ENCODE measurements around the gene ABCA6. TPM values are rescaled to one million over a fixed set of nuclear protein-coding genes. Genes with fewer than 3 reads are reported as not detected.

The ABCA6 gene
- total and polyA plus RNA-seq, 9 of the 15 experiments (the other 6 are each of a cell fraction or from before 2014, with no cell fraction given): 0.06 to 0.73 (median 0.15) TPM

DNA sequence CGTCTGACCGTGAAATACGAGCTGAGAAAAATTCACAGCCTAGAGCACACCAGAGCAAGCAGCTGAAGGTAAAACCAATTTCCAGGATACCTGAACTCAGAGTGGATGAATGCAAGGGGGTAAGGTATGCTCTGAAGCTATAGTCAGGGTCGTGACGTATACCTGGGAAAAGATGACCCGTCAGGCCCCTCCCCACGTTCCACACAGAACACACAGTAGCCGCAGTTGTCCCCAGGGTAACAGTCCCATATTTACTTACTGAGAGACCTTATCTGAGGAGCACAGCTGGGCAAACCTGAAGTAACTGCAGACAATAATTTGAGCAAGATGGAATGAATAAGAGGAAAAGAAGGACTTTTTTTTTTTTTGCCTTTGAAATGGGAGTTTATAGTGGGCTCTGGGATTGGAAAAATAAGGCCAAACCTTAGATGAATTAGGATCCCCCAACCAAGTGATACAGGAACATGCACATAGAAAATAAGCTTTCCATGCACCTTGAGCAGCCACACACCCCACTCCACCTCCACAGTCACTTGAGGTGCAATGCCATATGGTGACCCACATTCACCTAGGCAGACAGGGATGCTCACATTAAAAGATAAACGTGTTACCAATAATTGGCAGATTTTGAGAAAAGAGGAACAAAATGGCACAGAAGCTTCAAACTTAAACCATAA lies 38.0 kb downstream of the ABCA6 start (continued):
- TF ChIP-seq, protein P1, sequence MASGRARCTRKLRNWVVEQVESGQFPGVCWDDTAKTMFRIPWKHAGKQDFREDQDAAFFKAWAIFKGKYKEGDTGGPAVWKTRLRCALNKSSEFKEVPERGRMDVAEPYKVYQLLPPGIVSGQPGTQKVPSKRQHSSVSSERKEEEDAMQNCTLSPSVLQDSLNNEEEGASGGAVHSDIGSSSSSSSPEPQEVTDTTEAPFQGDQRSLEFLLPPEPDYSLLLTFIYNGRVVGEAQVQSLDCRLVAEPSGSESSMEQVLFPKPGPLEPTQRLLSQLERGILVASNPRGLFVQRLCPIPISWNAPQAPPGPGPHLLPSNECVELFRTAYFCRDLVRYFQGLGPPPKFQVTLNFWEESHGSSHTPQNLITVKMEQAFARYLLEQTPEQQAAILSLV (tag; IDR thresholded peaks at IDR 0.05): no peak
- TF ChIP-seq, protein P2, sequence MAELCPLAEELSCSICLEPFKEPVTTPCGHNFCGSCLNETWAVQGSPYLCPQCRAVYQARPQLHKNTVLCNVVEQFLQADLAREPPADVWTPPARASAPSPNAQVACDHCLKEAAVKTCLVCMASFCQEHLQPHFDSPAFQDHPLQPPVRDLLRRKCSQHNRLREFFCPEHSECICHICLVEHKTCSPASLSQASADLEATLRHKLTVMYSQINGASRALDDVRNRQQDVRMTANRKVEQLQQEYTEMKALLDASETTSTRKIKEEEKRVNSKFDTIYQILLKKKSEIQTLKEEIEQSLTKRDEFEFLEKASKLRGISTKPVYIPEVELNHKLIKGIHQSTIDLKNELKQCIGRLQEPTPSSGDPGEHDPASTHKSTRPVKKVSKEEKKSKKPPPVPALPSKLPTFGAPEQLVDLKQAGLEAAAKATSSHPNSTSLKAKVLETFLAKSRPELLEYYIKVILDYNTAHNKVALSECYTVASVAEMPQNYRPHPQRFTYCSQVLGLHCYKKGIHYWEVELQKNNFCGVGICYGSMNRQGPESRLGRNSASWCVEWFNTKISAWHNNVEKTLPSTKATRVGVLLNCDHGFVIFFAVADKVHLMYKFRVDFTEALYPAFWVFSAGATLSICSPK (IDR thresholded peaks at IDR 0.05; ENCODE audit: borderline replicate concordance): no peak
- TF ChIP-seq HDAC1 (IDR thresholded peaks at IDR 0.05) (0 out of 4 replicates have a peak, but pooled peaks of 1 of the 2 experiments have one; percentile 41), ZNF586 (CRISPR knock-in tag; conservative IDR thresholded peaks at IDR 0.05) (no peak), XRCC5 (IDR thresholded peaks at IDR 0.05; ENCODE audit: low read depth, low read length) (no peak), CREM (IDR thresholded peaks at IDR 0.05; ENCODE audit: low read depth) (peak; percentile 84), DMBX1 (CRISPR knock-in tag; IDR thresholded peaks at IDR 0.05; ENCODE audit: borderline replicate concordance) (0 out of 2 replicates have a peak, but pooled peaks have one; percentile 51), ZNF717 (CRISPR knock-in tag; IDR thresholded peaks at IDR 0.05) (no peak), DIDO1 (tag; IDR thresholded peaks at IDR 0.05; ENCODE audit: low read depth) (no peak), ZC3H8 (IDR thresholded peaks at IDR 0.05) (no peak; the same call in 1 of the 2 replicates), RAD51 (IDR thresholded peaks at IDR 0.05; ENCODE audit: borderline replicate concordance, low read depth) (no peak), NELFE (IDR thresholded peaks at IDR 0.05; ENCODE audit: insufficient read depth, insufficient read length) (no peak), CCNT2 (IDR thresholded peaks at IDR 0.05; ENCODE audit: borderline replicate concordance, extremely low read depth, insufficient read length, low read depth, low read length) (peak; percentile 61), TBP (optimal IDR thresholded peaks at IDR 0.05; ENCODE audit: low read depth, low read length) (peak; percentile 8), GABPB2 (CRISPR knock-in tag; conservative IDR thresholded peaks at IDR 0.05) (no peak)
- TF ChIP-seq, protein P3, sequence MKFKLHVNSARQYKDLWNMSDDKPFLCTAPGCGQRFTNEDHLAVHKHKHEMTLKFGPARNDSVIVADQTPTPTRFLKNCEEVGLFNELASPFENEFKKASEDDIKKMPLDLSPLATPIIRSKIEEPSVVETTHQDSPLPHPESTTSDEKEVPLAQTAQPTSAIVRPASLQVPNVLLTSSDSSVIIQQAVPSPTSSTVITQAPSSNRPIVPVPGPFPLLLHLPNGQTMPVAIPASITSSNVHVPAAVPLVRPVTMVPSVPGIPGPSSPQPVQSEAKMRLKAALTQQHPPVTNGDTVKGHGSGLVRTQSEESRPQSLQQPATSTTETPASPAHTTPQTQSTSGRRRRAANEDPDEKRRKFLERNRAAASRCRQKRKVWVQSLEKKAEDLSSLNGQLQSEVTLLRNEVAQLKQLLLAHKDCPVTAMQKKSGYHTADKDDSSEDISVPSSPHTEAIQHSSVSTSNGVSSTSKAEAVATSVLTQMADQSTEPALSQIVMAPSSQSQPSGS (CRISPR knock-in tag; IDR thresholded peaks at IDR 0.05): no peak
- TF ChIP-seq, protein P4, sequence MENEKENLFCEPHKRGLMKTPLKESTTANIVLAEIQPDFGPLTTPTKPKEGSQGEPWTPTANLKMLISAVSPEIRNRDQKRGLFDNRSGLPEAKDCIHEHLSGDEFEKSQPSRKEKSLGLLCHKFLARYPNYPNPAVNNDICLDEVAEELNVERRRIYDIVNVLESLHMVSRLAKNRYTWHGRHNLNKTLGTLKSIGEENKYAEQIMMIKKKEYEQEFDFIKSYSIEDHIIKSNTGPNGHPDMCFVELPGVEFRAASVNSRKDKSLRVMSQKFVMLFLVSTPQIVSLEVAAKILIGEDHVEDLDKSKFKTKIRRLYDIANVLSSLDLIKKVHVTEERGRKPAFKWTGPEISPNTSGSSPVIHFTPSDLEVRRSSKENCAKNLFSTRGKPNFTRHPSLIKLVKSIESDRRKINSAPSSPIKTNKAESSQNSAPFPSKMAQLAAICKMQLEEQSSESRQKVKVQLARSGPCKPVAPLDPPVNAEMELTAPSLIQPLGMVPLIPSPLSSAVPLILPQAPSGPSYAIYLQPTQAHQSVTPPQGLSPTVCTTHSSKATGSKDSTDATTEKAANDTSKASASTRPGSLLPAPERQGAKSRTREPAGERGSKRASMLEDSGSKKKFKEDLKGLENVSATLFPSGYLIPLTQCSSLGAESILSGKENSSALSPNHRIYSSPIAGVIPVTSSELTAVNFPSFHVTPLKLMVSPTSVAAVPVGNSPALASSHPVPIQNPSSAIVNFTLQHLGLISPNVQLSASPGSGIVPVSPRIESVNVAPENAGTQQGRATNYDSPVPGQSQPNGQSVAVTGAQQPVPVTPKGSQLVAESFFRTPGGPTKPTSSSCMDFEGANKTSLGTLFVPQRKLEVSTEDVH (IDR thresholded peaks at IDR 0.05; ENCODE audit: low read depth, partially characterized antibody): no peak
- TF ChIP-seq, protein P5, sequence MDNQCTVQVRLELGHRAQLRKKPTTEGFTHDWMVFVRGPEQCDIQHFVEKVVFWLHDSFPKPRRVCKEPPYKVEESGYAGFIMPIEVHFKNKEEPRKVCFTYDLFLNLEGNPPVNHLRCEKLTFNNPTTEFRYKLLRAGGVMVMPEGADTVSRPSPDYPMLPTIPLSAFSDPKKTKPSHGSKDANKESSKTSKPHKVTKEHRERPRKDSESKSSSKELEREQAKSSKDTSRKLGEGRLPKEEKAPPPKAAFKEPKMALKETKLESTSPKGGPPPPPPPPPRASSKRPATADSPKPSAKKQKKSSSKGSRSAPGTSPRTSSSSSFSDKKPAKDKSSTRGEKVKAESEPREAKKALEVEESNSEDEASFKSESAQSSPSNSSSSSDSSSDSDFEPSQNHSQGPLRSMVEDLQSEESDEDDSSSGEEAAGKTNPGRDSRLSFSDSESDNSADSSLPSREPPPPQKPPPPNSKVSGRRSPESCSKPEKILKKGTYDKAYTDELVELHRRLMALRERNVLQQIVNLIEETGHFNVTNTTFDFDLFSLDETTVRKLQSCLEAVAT (IDR thresholded peaks at IDR 0.05): 0 out of 4 replicates have a peak, but pooled peaks of 1 of the 2 experiments have one; percentile 5

Measured in K562 (cell line).